Activated effector memory CD4-positive, alpha-beta T cell treated with anti-CD3 and anti-CD28 coated beads, Interleukin-2, amount 50 U/mL, for 16 hours (primary cell): ENCODE measurements around the gene CTNNBL1.

ENCODE experiments used
- DNase-seq: peaks from one replicate; pipeline ENCODE4 v3.0.0-alpha.2; 2020

Gene CTNNBL1

GRCh38 chr20:37748015-37748414 is 54.2 kb downstream of the CTNNBL1 start:
- no peak for DNase-seq

- no peak for DNase-seq
These were observed 55.4 kb downstream of the CTNNBL1 start for GRCh38 chr20:37749218-37749617.

DNA sequence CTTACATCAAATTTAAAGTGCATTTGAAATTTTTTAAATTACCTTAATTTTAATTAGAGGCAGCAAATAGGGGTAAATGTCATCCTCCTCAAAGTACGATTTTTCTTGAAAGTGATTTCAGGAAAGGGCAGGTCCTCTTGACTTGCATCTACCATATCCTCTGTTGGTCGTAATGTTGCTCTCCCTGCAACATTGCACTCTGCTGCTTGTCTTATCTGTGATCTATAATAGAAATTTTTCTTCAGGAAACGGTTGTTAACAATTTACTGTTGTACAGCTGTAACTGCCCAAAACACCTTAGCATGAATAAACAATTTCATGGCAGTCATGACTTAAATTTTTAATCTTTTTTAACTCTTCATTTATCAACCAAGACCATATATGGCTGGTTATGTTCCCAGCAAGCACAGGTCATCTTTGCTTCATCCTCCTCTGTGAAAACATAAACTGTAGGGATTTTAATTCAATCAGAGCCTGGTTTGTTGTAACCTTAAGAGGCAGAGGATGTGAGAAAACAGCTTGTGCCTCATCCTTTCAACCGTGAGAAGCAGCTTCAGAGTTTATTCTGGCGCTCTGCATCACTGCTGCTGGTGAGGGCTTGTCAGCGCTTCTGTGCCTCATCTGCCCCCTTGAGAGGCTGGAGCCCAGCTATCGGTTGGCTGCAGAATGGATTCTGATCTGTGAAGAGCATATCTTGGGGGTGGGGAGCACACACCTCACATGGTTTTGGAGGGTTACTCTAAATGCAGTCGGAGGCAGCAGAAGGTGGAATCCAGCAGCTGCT is 56.0 kb downstream of the CTNNBL1 start:
- DNase-seq, result no peak

- DNase-seq, result no peak
These were observed 61.8 kb downstream of the CTNNBL1 start for GRCh38 chr20:37755665-37756064.

DNA sequence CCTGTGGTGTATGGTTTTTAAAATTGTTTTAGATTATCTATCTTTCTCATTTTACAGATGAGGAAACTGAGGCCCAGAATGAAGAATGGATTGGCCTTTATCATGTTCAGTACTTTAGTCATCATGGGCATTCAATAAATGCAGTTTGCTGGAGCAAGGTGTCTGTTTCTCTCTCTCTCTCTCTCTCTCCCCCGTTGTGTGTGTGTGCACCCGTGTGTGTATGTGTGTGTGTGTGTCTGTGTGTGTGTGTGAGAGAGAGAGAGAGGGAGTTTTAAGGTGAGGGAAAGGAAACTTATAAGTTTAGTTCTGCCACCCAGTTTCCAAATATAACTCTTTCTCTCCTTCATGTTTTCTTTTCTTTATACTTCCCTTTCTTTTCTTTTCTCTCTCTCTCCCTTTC is 62.4 kb downstream of the CTNNBL1 start:
- DNase-seq, result no peak

GRCh38 chr20:37757550-37757949 is 63.7 kb downstream of the CTNNBL1 start:
- DNase-seq, result no peak

GRCh38 chr20:37758332-37758731 is 64.5 kb downstream of the CTNNBL1 start:
- DNase-seq, result no peak

GRCh38 chr20:37759052-37759553 is 65.3 kb downstream of the CTNNBL1 start:
- DNase-seq, result no peak

- DNase-seq, result no peak
These were observed 66.0 kb downstream of the CTNNBL1 start for GRCh38 chr20:37759761-37760209.

GRCh38 chr20:37760322-37760721 is 66.5 kb downstream of the CTNNBL1 start:
- no peak for DNase-seq

DNA sequence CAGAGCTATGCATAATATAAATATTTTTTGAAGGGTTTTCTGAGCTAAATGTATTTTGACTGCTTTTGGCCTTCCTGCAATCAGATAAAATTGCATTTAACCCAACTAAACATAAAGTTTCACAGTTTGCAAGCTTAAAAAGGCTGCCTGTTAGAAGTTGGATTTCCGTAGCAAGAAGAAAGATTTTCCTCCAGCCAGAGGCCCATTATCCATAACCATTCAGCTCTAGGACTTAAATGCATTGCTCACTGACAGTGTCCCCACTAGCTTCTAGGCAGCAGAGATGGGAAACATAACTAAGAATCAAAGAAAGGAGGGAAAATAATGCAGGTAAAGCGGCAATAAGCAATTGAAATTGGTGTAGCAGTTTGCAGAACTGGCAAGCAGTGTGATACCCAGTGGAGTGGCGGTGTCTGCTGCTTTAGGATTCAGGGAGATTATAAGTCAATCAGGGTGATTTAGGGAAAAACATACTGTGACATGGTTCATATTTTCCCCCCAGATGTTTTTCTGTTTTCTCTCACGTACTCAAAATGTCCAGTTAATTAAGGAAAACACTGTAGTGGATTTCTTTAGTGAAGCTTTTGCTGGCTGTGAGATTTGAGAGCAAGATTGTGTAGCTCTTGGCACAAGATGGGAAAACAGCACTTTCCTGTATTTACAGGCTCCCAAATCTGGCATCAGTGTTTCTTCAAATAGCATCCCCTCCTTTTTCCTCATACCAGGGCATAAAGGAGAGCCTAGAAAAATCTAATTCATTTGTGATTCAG is 69.1 kb downstream of the CTNNBL1 start:
- DNase-seq, result no peak

DNA sequence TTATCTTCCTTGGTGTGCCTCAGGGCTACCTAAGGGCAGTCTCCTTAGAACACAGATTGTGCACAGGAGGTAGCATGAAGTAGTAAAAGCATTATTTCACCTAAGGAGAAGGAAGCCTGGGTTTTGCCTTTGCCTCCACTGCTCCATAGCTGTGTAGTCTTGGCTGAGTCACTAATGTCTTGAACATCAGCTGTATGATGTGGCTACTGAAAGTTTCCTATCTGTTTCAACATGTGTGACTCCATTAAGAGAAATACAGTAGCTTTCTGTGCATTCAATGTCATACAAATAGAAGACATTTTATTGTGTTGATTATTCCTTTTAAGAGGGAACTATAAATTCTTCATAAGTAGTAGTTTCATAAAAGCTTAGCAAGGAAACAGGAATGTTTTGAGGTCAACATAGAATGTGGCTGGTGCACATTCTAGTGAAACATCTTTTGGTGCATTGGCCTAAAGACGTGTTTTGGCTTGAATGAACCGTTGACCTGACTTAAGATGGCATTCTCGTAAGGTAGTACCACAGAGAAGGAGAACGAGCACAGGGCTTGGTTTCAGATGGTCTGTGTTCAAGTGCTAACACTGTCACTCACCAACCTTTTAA is 70.6 kb downstream of the CTNNBL1 start:
- DNase-seq, result no peak

GRCh38 chr20:37770908-37771307 is 77.1 kb downstream of the CTNNBL1 start:
- no peak for DNase-seq

GRCh38 chr20:37773291-37773826 is 79.5 kb downstream of the CTNNBL1 start:
- no peak for DNase-seq

DNA sequence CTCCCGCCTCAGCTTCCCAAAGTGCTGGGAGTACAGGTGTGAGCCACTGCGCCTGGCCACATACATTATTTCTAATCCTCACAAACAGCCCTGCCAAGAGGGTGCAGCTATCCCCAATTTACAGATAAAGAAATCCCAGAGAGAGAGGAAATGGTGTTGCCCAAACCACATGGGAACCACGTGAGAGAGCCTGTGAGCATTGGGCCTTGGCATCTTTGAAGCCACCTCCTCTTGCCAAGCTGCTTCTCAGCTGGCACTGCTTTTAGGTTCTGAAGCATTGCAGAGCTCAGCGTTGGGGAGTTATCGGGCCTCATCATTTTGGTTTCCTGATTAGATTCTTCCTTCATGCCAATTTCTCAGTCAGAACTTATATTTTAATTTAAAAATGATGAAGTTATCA is 80.3 kb downstream of the CTNNBL1 start:
- no peak for DNase-seq

DNA sequence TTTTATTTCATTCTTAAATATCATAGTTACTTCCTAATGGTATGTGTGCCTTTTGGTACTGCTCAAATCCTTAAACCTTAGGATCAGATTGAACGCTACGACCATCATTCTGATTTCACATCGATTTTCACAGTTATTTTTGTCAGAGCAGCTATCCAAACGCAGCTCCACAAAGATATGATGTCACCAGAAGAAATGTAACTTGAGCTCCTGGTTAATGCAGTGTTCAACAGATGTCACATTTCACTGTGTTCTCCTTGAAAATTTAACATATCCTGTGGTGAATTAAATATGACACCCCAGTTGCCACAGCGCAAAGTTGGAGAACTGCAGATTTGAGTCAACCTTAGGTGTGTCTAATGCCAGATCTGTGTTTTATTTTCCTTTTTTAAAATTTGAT is 81.4 kb downstream of the CTNNBL1 start:
- DNase-seq, result no peak

- DNase-seq, result no peak
These were observed 82.2 kb downstream of the CTNNBL1 start for GRCh38 chr20:37776049-37776448.

GRCh38 chr20:37776526-37776925 is 82.7 kb downstream of the CTNNBL1 start:
- no peak for DNase-seq

DNA sequence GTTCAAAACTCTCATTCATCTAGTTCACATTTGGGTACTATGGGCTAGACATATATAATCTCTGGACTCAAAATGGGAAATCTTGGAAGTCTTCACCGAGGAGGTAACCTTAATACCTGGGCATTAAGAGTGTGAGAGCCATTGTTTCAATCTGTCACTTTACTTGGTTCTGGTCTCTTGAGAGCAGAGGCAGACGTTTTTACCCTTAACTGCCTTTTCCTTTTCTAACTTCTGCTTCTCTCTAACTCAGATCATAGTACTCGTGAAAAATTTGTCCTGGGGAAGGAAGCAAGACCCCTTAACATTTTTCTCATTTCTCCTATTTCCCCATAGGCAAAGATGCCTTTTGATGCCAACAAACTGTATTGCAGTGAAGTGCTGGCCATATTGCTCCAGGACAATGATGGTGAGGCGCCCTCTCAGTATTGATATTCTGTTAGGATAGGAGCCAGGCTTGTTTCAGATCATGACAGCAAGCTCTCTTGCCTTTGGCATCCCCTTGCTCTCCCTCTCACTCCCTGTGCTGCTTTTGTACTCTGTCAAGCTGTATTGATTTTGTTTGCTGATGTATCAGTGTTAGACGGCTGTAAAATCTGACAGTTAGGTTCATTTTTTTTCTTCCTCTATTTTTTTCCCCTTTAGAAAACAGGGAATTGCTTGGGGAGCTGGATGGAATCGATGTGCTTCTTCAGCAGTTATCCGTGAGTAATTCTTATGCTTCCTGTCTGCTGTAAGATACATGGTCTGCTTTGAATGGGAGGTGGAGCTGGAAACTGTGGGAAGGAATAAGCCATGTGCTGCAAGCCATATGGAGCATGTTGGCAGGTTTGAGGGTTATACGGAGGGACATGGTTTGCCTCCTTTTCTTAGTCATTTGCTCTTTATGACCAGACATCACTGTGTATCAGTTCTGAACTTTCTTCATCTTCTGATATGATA is 83.5 kb downstream of the CTNNBL1 start:
- no peak for DNase-seq

GRCh38 chr20:37777988-37778659 is 84.3 kb downstream of the CTNNBL1 start:
- DNase-seq, result no peak

DNA sequence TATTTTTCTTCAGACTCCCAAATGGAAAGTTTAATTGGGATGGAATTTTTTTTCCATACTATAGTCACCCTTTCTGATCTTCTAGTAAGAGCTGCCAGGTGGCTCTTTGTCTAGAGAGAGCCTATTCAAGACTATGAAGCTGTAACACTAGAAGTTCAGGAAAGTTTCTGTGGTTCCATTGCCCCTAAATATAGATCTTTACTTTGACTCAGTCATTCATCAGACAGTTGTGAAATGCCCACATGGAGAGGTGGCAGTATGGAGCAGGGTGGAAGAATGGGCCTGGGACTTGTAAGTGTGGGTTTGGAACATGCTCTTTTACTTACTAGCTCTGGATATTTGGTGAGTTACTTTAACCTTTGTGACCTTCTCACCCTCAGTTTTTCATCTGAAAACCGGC is 87.8 kb downstream of the CTNNBL1 start:
- no peak for DNase-seq

DNA sequence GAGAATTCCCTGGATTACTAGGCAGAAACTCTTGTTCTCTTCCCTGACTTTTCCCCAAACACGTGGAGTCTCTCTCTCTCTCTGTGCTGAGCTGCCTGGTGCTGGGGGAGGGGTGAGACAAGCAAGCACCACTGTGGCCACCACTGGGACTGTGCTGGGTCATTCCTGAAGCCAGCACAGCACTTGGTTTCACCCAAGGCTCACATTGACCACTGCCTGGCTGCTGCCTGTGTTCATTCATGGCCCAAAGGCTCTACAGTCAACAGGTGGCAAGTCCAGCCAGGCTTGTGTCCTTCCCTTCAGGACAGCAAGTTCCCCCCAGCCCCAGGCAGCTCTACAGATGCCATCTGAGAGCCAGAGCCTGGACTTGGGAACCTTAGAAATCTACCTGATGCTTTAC is 92.2 kb downstream of the CTNNBL1 start:
- DNase-seq, result no peak
